ENCODE measurements around the gene AGR3. TPM values are rescaled to one million over a fixed set of nuclear protein-coding genes. Genes with fewer than 3 reads are reported as not detected.

AGR3 gene
- polyA plus RNA-seq, 1 donor from 2014 or later, result not detected

DNA sequence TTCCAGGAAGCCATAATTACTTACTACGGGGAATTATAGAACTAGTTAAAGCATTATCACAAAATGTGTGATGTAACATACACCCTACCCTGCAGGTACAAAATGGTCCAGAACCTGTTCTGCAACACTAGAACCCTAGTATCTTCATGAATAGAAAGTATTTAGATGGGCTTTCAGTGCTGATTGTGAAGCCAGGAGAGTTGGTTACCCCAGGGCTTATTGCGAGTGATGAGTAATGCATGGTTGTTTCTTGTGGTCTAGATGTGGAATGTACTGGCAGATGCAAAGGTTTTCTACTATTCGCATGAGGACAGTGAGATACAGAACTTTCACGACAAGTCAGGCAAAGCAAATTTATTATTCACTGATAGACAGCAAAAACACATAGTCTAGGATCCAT lies 33.6 kb upstream of the AGR3 start:
- Histone ChIP-seq H3K27me3 (ENCODE audit: insufficient read depth, low read depth, low read length) (no peaks in the 10 kb centered on the region), H3K9ac (ENCODE audit: low read length) (no peak overlapping the region), H4K20me1 (ENCODE audit: insufficient read depth) (no peaks in the 10 kb centered on the region), H3K27ac (ENCODE audit: low read length) (no peak overlapping the region), H3K9me2 (ENCODE audit: insufficient read depth, low read length) (no peaks in the 10 kb centered on the region), H2AFZ (ENCODE audit: low read depth, low read length) (no peak overlapping the region), H3K4me2 (ENCODE audit: low read length) (no peak overlapping the region), H3K9me3 (ENCODE audit: low read length) (no peaks in the 10 kb centered on the region), H3K36me3 (ENCODE audit: insufficient read depth, low read length) (no peaks in the 10 kb centered on the region), H3K4me3 (ENCODE audit: low read length) (no peak overlapping the region), H3K79me2 (replicated peaks; ENCODE audit: insufficient read depth, low read length) (no peaks in the 10 kb centered on the region), H3F3A (ENCODE audit: insufficient read depth, low read length, poor library complexity, severe bottlenecking) (no peaks in the 10 kb centered on the region)
- TF ChIP-seq, protein P1, sequence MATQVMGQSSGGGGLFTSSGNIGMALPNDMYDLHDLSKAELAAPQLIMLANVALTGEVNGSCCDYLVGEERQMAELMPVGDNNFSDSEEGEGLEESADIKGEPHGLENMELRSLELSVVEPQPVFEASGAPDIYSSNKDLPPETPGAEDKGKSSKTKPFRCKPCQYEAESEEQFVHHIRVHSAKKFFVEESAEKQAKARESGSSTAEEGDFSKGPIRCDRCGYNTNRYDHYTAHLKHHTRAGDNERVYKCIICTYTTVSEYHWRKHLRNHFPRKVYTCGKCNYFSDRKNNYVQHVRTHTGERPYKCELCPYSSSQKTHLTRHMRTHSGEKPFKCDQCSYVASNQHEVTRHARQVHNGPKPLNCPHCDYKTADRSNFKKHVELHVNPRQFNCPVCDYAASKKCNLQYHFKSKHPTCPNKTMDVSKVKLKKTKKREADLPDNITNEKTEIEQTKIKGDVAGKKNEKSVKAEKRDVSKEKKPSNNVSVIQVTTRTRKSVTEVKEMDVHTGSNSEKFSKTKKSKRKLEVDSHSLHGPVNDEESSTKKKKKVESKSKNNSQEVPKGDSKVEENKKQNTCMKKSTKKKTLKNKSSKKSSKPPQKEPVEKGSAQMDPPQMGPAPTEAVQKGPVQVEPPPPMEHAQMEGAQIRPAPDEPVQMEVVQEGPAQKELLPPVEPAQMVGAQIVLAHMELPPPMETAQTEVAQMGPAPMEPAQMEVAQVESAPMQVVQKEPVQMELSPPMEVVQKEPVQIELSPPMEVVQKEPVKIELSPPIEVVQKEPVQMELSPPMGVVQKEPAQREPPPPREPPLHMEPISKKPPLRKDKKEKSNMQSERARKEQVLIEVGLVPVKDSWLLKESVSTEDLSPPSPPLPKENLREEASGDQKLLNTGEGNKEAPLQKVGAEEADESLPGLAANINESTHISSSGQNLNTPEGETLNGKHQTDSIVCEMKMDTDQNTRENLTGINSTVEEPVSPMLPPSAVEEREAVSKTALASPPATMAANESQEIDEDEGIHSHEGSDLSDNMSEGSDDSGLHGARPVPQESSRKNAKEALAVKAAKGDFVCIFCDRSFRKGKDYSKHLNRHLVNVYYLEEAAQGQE (IDR thresholded peaks at IDR 0.05; ENCODE audit: borderline replicate concordance), result no peak
- TF ChIP-seq, protein P2, sequence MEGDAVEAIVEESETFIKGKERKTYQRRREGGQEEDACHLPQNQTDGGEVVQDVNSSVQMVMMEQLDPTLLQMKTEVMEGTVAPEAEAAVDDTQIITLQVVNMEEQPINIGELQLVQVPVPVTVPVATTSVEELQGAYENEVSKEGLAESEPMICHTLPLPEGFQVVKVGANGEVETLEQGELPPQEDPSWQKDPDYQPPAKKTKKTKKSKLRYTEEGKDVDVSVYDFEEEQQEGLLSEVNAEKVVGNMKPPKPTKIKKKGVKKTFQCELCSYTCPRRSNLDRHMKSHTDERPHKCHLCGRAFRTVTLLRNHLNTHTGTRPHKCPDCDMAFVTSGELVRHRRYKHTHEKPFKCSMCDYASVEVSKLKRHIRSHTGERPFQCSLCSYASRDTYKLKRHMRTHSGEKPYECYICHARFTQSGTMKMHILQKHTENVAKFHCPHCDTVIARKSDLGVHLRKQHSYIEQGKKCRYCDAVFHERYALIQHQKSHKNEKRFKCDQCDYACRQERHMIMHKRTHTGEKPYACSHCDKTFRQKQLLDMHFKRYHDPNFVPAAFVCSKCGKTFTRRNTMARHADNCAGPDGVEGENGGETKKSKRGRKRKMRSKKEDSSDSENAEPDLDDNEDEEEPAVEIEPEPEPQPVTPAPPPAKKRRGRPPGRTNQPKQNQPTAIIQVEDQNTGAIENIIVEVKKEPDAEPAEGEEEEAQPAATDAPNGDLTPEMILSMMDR (IDR thresholded peaks at IDR 0.05; ENCODE audit: poor library complexity, severe bottlenecking), result no peak
- TF ChIP-seq SMC3 (conservative IDR thresholded peaks at IDR 0.05; ENCODE audit: poor library complexity) (no peak), EP300 (conservative IDR thresholded peaks at IDR 0.05; ENCODE audit: poor library complexity, severe bottlenecking) (no peak), EZH2 (IDR thresholded peaks at IDR 0.05; ENCODE audit: borderline replicate concordance, insufficient read depth, low read length, poor library complexity, severe bottlenecking) (no peak), RAD21 (conservative IDR thresholded peaks at IDR 0.05) (no peak), MXI1 (conservative IDR thresholded peaks at IDR 0.05; ENCODE audit: poor library complexity, severe bottlenecking) (no peak), POLR2AphosphoS5 (IDR thresholded peaks at IDR 0.05) (no peak), TAF1 (IDR thresholded peaks at IDR 0.05; ENCODE audit: low read depth) (no peak)

DNA sequence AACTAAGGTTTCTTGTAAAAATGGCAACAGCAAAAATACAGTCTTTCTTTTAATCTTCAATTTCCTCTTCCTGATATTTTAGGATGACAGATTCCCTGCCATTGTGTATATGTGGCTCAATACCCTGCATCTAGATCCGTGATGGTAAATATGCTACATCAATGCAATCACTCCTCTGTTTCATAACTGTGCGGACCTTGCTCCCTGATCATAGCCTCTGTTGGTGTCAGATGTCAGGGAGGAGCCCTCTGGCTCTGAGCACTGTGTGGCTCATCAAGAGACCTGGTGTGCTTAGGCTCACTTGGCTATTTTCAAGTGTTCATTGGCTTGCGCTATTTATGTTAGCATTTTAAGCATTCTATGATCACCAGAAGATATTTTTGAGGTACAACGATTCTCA lies 33.0 kb upstream of the AGR3 start:
- Histone ChIP-seq H3F3A (ENCODE audit: insufficient read depth, low read length, poor library complexity, severe bottlenecking) (no peaks in the 10 kb centered on the region), H3K4me2 (ENCODE audit: low read length) (no peak overlapping the region), H3K9ac (ENCODE audit: low read length) (no peak overlapping the region), H2AFZ (ENCODE audit: low read depth, low read length) (no peak overlapping the region), H3K79me2 (replicated peaks; ENCODE audit: insufficient read depth, low read length) (no peaks in the 10 kb centered on the region), H4K20me1 (ENCODE audit: insufficient read depth) (no peaks in the 10 kb centered on the region), H3K27me3 (ENCODE audit: insufficient read depth, low read depth, low read length) (no peaks in the 10 kb centered on the region), H3K9me3 (ENCODE audit: low read length) (no peaks in the 10 kb centered on the region), H3K4me3 (ENCODE audit: low read length) (no peak overlapping the region), H3K27ac (ENCODE audit: low read length) (no peak overlapping the region), H3K36me3 (ENCODE audit: insufficient read depth, low read length) (no peaks in the 10 kb centered on the region), H3K9me2 (ENCODE audit: insufficient read depth, low read length) (no peaks in the 10 kb centered on the region)
- TF ChIP-seq TAF1 (IDR thresholded peaks at IDR 0.05; ENCODE audit: low read depth) (no peak), RAD21 (conservative IDR thresholded peaks at IDR 0.05) (no peak), EZH2 (IDR thresholded peaks at IDR 0.05; ENCODE audit: borderline replicate concordance, insufficient read depth, low read length, poor library complexity, severe bottlenecking) (no peak), SMC3 (conservative IDR thresholded peaks at IDR 0.05; ENCODE audit: poor library complexity) (no peak), EP300 (conservative IDR thresholded peaks at IDR 0.05; ENCODE audit: poor library complexity, severe bottlenecking) (no peak), MXI1 (conservative IDR thresholded peaks at IDR 0.05; ENCODE audit: poor library complexity, severe bottlenecking) (no peak), POLR2AphosphoS5 (IDR thresholded peaks at IDR 0.05) (no peak)
- TF ChIP-seq, protein P2 (IDR thresholded peaks at IDR 0.05; ENCODE audit: poor library complexity, severe bottlenecking), result no peak
- TF ChIP-seq, protein P1 (IDR thresholded peaks at IDR 0.05; ENCODE audit: borderline replicate concordance), result no peak

Measured in neural cell (in vitro differentiated cells).